CD14-positive monocyte (primary cell): Measurements from ENCODE around the gene ANKIB1. TPM values are rescaled to one million over a fixed set of nuclear protein-coding genes. Genes with fewer than 3 reads are reported as not detected.

Source experiments
- polyA plus RNA-seq, 3 donors: library from polyadenylated mRNA; depleted of rRNA in 1 of 3; unstranded in 2 of 3; stranded (reverse) in 1 of 3; fragments of 300-500 nt in 2 of 3; fragments of >200 nt in 1 of 3; fragmentation: Illumina TruSeq in 2 of 3; gene quantifications; 1 replicate in 2 of 3; 2 replicates in 1 of 3; pipeline ENCODE4 v1.2.3, GENCODE V29; 2012 to 2021
- small RNA-seq: library from RNA; depleted of rRNA; stranded (forward); fragments of <200 nt; gene quantifications from one replicate; pipeline ENCODE3, GENCODE V24; 2012; ENCODE audit warnings: low read depth; ENCODE audit not compliant: insufficient read length

Gene ANKIB1
- polyA plus RNA-seq, 3 donors: 4.8 to 16.8 (median 5.7) TPM

Small RNA genes within 50 kb of the gene (small RNA-seq; reads per million reads assigned to genes)
- gene MIR1285-1: not detected
- not detected for gene RF00019

Other genes with a start within 250 kb of the ANKIB1 start
- gene CYP51A1, start 111.5 kb upstream of the ANKIB1 start, polyA plus RNA-seq: 10 to 100 TPM in 2 of 3 donors, 1 to 10 TPM in 1; 5.9 to 32.4 (median 27.4) TPM
- not detected for gene LRRD1, start 66.8 kb upstream of the ANKIB1 start, polyA plus RNA-seq
- 10 to 100 TPM in 1 of 3 donors, 1 to 10 TPM in 2; 4.7 to 28.8 (median 6.8) TPM for gene KRIT1, start 60 bp upstream of the ANKIB1 start, polyA plus RNA-seq
- 10 to 100 TPM in 1 of 3 donors, 1 to 10 TPM in 2; 6.6 to 34.1 (median 7.6) TPM for gene GATAD1, start 201.5 kb downstream of the ANKIB1 start, polyA plus RNA-seq
- gene ERVW-1, start 232.0 kb downstream of the ANKIB1 start, polyA plus RNA-seq: not detected